HCT116 (cell line): Measurements from ENCODE around the gene RIMS4. TPM values are rescaled to one million over a fixed set of nuclear protein-coding genes. Genes with fewer than 3 reads are reported as not detected.

Source experiments
- ATAC-seq: fragments of 200-7000 bp; cut with Tn5 transposase; 2 replicates; pipeline ENCODE4 v1.9.1; 2020; ENCODE audit warnings: mild to moderate bottlenecking, moderate library complexity
- BruUV-seq: library from RNA; stranded (reverse); fragments of 400-500 nt; replicated peaks from 2 replicates; lab custom pipeline; 2021; lab: Mats Ljungman, UMichigan
- CTCF ChIA-PET: fragments of 300-600 bp; sonication (Branson Sonifier 250); formaldehyde crosslinking; loops from one replicate; lab custom pipeline; 2021; ENCODE audit warnings: antibody characterized with exemption; lab: Charles Lee
- POLR2A ChIA-PET: fragments of 300-600, 350-600 bp; sonication (Branson Sonifier 250); formaldehyde crosslinking; loops from one replicate; lab custom pipeline; 2021; ENCODE audit warnings: antibody characterized with exemption; lab: Charles Lee
- RAD21 ChIA-PET, 2 experiments: fragments of 300-600 bp; sonication (Branson Sonifier 250); formaldehyde crosslinking; loops; one replicate each; lab custom pipeline; 2023; ENCODE audit warnings: low total read pairs in 2 of 2; ENCODE audit not compliant: uncharacterized antibody in 2 of 2, unreplicated experiment in 2 of 2, low non-redundant PET in 1 of 2; lab: Charles Lee
- DNase-seq: peaks from one replicate; pipeline ENCODE4 v3.0.0-alpha.2; 2010; ENCODE audit warnings: low read depth, low spot score
- H2AFZ ChIP-seq: fragments of 200-600 bp; shearing (Covaris generic), sonication (generic); 2 replicates; pipeline ENCODE4 v1.6.1; 2017; ENCODE audit warnings: low read depth, mixed run types, mixed read lengths, antibody characterized with exemption, low read length; ENCODE audit not compliant: poor library complexity, severe bottlenecking
- H3K27ac ChIP-seq: 2 replicates; pipeline ENCODE4 v1.5.1; 2012; ENCODE audit warnings: low read depth, low read length
- H3K27me3 ChIP-seq: fragments of 200-600 bp; sonication (generic); 2 replicates; pipeline ENCODE4 v1.6.1; 2016; ENCODE audit warnings: mixed run types, low read length, mixed read lengths; ENCODE audit not compliant: insufficient read depth
- H3K36me3 ChIP-seq, 2 experiments: fragments of 200-500 bp in 1 of 2; fragments of 200-600 bp in 1 of 2; sonication (Bioruptor generic) in 1 of 2; sonication (generic) in 1 of 2; 2 replicates each; pipeline versions ENCODE4 v1.5.1 to v1.6.1; 2014 to 2016; ENCODE audit warnings: low read length in 2 of 2, inconsistent platforms in 1 of 2, mixed read lengths in 1 of 2, mixed run types in 1 of 2; ENCODE audit not compliant: insufficient read depth in 2 of 2, control insufficient read depth in 1 of 2
- H3K4me1 ChIP-seq, 2 experiments: fragments of 200-600 bp in 1 of 2; sonication (generic) in 1 of 2; 2 replicates each; pipeline versions ENCODE4 v1.5.1 to v1.6.1; 2012 to 2017; ENCODE audit warnings: low read length in 2 of 2, inconsistent platforms in 1 of 2, mild to moderate bottlenecking in 1 of 2, mixed read lengths in 1 of 2, mixed run types in 1 of 2, moderate library complexity in 1 of 2; ENCODE audit not compliant: insufficient read depth in 2 of 2, control insufficient read depth in 1 of 2
- H3K4me2 ChIP-seq: fragments of 200-600 bp; sonication (generic); 2 replicates; pipeline ENCODE4 v1.6.1; 2017; ENCODE audit warnings: mixed run types, low read length, mixed read lengths
- H3K4me3 ChIP-seq, 2 experiments: fragments of 200-600 bp in 1 of 2; sonication (generic) in 1 of 2; replicated peaks in 1 of 2; 2 replicates each; pipeline ENCODE4 v1.5.1; 2011 to 2016; ENCODE audit warnings: low read length in 2 of 2, control low read depth in 1 of 2, low read depth in 1 of 2, mild to moderate bottlenecking in 1 of 2, mixed read lengths in 1 of 2, mixed run types in 1 of 2
- H3K79me2 ChIP-seq: fragments of 200-600 bp; sonication (generic); 2 replicates; pipeline ENCODE4 v1.6.1; 2017; ENCODE audit warnings: mild to moderate bottlenecking, mixed run types, low read length, moderate library complexity, mixed read lengths; ENCODE audit not compliant: insufficient read depth
- H3K9ac ChIP-seq: fragments of 200-600 bp; sonication (generic); 2 replicates; pipeline ENCODE4 v1.6.1; 2016; ENCODE audit warnings: low read length, mixed read lengths
- H3K9me2 ChIP-seq: fragments of 200-600 bp; sonication (generic), shearing (Covaris generic); 2 replicates; pipeline ENCODE4 v1.6.1; 2017; ENCODE audit warnings: mixed run types, mild to moderate bottlenecking, moderate library complexity; ENCODE audit not compliant: insufficient read depth
- H3K9me3 ChIP-seq, 2 experiments: fragments of 200-500 bp in 1 of 2; fragments of 200-600 bp in 1 of 2; sonication (Bioruptor generic) in 1 of 2; sonication (generic) in 1 of 2; 2 replicates each; pipeline ENCODE4 v1.6.1; 2014 to 2017; ENCODE audit warnings: low read length in 2 of 2, mixed read lengths in 2 of 2, inconsistent platforms in 1 of 2, low read depth in 1 of 2, mild to moderate bottlenecking in 1 of 2, mixed run types in 1 of 2, moderate library complexity in 1 of 2; ENCODE audit not compliant: control insufficient read depth in 1 of 2, insufficient read depth in 1 of 2
- H4K20me1 ChIP-seq: fragments of 200-600 bp; sonication (generic), shearing (Covaris generic); 2 replicates; pipeline ENCODE4 v1.6.1; 2017; ENCODE audit warnings: mixed run types, mild to moderate bottlenecking, moderate library complexity; ENCODE audit not compliant: insufficient read depth
- CEBPB ChIP-seq: IDR thresholded peaks from 2 replicates; pipeline ENCODE4 v1.6.1; 2012; ENCODE audit warnings: low read depth
- ELF1 ChIP-seq: IDR thresholded peaks from 2 replicates; pipeline ENCODE4 v1.6.1; 2012; ENCODE audit warnings: low read depth, borderline replicate concordance
- EZH2phosphoT487 ChIP-seq: fragments of 200-600 bp; IDR thresholded peaks from 2 replicates; pipeline ENCODE4 v1.6.1; 2018; ENCODE audit warnings: antibody characterized with exemption, borderline replicate concordance
- JUND ChIP-seq: IDR thresholded peaks from 2 replicates; pipeline ENCODE4 v1.6.1; 2012
- POLR2A ChIP-seq: IDR thresholded peaks from 2 replicates; pipeline ENCODE4 v1.7.0; 2011; ENCODE audit warnings: borderline replicate concordance; ENCODE audit not compliant: insufficient read depth, insufficient read length; ENCODE audit errors: extremely low read depth
- RAD21 ChIP-seq: IDR thresholded peaks from 2 replicates; pipeline ENCODE4 v1.6.1; 2012; ENCODE audit warnings: low read depth, mild to moderate bottlenecking
- SP1 ChIP-seq: IDR thresholded peaks from 2 replicates; pipeline ENCODE4 v1.6.1; 2012; ENCODE audit warnings: low read depth
- TCF7L2 ChIP-seq: IDR thresholded peaks from 2 replicates; pipeline ENCODE4 v1.7.0; 2011; ENCODE audit warnings: borderline replicate concordance, inconsistent platforms; ENCODE audit not compliant: insufficient read depth, insufficient read length; ENCODE audit errors: extremely low read depth
- intact Hi-C: fragments of 100-400 bp; cut with micrococcal nuclease; formaldehyde crosslinking; loops from 2 replicates; pipeline ENCODE4 v1.10.0; 2022
- total RNA-seq: library from RNA; stranded (reverse); gene quantifications from one replicate; pipeline ENCODE4 v1.2.1, GENCODE V29; 2021; ENCODE audit not compliant: unreplicated experiment
- TF ChIP-seq, protein P1 (sequence below): IDR thresholded peaks from 2 replicates; pipeline ENCODE4 v1.6.1; 2012
- TF ChIP-seq, protein P2 (sequence below): IDR thresholded peaks from 2 replicates; pipeline ENCODE4 v1.6.1; 2012; ENCODE audit warnings: low read depth
- TF ChIP-seq, protein P3 (sequence below): IDR thresholded peaks from 2 replicates; pipeline ENCODE4 v1.6.1; 2011; ENCODE audit warnings: mild to moderate bottlenecking, low read length, moderate library complexity; ENCODE audit not compliant: insufficient replicate concordance; ENCODE audit errors: extremely low read depth

Gene RIMS4
- total RNA-seq, 1 experiment from 2014 or later = 0.05 TPM

DNA sequence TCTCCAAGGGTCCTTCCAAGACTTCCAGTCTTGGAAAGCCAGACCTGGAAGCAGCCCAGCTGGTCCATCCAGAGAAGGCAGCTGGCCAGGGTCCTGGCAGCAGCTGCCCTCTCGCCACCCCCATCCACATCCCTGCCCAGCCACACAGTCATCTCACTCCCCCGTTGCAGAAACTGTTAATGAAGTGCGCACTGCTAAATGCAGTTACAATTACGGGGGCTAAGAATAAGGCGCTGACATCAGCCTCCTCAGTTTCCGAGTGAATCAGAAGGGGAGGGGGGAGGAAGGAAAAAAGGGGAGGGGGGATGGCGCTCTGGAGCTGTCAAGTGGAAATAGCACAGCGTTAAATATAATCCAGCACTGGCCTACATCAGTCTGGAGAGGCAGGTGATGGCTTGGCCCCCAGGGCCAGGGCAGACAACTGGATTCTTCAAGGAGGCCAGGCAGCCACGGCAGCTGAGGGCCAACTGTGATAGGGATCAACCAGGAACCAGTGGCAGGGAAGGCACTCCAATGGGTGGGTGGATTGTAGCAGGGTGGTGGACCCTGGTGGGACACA is 6.9 kb downstream of the RIMS4 start:
- CTCF ChIA-PET = no interaction called here
- ATAC-seq (no peak), DNase-seq (no peak)
- Histone ChIP-seq H3K4me2 (no peak overlapping the region), H3K9me3 (no peaks in the 10 kb centered on the region), H4K20me1 (no peaks in the 10 kb centered on the region), H3K9ac (no peak overlapping the region), H2AFZ (no peak overlapping the region), H3K79me2 (no peaks in the 10 kb centered on the region), H3K27ac (no peak overlapping the region), H3K36me3 (no peaks in the 10 kb centered on the region), H3K27me3 (peaks cover 3% of the 10 kb centered on the region; the same call in 1 of the 2 replicates), H3K4me1 (no peaks in the 10 kb centered on the region), H3K9me2 (no peaks in the 10 kb centered on the region), H3K4me3 (no peak overlapping the region)
- RAD21 ChIA-PET = no interaction called here
- POLR2A ChIA-PET = no interaction called here
- intact Hi-C loops = no loop called here
- no TSS peak for BruUV-seq
- TF ChIP-seq, protein P1, sequence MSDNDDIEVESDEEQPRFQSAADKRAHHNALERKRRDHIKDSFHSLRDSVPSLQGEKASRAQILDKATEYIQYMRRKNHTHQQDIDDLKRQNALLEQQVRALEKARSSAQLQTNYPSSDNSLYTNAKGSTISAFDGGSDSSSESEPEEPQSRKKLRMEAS = no peak
- no peak for TF ChIP-seq POLR2A
- TF ChIP-seq, protein P2, sequence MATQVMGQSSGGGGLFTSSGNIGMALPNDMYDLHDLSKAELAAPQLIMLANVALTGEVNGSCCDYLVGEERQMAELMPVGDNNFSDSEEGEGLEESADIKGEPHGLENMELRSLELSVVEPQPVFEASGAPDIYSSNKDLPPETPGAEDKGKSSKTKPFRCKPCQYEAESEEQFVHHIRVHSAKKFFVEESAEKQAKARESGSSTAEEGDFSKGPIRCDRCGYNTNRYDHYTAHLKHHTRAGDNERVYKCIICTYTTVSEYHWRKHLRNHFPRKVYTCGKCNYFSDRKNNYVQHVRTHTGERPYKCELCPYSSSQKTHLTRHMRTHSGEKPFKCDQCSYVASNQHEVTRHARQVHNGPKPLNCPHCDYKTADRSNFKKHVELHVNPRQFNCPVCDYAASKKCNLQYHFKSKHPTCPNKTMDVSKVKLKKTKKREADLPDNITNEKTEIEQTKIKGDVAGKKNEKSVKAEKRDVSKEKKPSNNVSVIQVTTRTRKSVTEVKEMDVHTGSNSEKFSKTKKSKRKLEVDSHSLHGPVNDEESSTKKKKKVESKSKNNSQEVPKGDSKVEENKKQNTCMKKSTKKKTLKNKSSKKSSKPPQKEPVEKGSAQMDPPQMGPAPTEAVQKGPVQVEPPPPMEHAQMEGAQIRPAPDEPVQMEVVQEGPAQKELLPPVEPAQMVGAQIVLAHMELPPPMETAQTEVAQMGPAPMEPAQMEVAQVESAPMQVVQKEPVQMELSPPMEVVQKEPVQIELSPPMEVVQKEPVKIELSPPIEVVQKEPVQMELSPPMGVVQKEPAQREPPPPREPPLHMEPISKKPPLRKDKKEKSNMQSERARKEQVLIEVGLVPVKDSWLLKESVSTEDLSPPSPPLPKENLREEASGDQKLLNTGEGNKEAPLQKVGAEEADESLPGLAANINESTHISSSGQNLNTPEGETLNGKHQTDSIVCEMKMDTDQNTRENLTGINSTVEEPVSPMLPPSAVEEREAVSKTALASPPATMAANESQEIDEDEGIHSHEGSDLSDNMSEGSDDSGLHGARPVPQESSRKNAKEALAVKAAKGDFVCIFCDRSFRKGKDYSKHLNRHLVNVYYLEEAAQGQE = no peak
- no peak for TF ChIP-seq RAD21
- TF ChIP-seq EZH2phosphoT487 = no peak
- TF ChIP-seq CEBPB = no peak
- TF ChIP-seq ELF1 = no peak
- no peak for TF ChIP-seq TCF7L2
- TF ChIP-seq SP1 = no peak
- TF ChIP-seq, protein P3, sequence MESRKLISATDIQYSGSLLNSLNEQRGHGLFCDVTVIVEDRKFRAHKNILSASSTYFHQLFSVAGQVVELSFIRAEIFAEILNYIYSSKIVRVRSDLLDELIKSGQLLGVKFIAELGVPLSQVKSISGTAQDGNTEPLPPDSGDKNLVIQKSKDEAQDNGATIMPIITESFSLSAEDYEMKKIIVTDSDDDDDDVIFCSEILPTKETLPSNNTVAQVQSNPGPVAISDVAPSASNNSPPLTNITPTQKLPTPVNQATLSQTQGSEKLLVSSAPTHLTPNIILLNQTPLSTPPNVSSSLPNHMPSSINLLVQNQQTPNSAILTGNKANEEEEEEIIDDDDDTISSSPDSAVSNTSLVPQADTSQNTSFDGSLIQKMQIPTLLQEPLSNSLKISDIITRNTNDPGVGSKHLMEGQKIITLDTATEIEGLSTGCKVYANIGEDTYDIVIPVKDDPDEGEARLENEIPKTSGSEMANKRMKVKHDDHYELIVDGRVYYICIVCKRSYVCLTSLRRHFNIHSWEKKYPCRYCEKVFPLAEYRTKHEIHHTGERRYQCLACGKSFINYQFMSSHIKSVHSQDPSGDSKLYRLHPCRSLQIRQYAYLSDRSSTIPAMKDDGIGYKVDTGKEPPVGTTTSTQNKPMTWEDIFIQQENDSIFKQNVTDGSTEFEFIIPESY = no peak
- TF ChIP-seq JUND = no peak
